ENCODE data around the gene RNF126. TPM values are rescaled to one million over a fixed set of nuclear protein-coding genes. Genes with fewer than 3 reads are reported as not detected.
"Not testable (repeated sequence)": the region's sequence is repeated elsewhere in the genome, so short reads cannot be mapped to it uniquely, and the experiment has no call there.

RNF126 gene
- total RNA-seq, 1 donor from 2014 or later, result 21.2 TPM

GRCh38 chr19:621191-621590, 41.8 kb downstream of the RNF126 start:
- ATAC-seq (ENCODE audit: poor library complexity); intact Hi-C loops (cut with DNase I); DNase-seq: not testable (repeated sequence)

GRCh38 chr19:620166-620862, 42.7 kb downstream of the RNF126 start:
- intact Hi-C loops (cut with DNase I), result no loop called here
- DNase-seq (no peak), ATAC-seq (ENCODE audit: poor library complexity) (no peak)

DNA sequence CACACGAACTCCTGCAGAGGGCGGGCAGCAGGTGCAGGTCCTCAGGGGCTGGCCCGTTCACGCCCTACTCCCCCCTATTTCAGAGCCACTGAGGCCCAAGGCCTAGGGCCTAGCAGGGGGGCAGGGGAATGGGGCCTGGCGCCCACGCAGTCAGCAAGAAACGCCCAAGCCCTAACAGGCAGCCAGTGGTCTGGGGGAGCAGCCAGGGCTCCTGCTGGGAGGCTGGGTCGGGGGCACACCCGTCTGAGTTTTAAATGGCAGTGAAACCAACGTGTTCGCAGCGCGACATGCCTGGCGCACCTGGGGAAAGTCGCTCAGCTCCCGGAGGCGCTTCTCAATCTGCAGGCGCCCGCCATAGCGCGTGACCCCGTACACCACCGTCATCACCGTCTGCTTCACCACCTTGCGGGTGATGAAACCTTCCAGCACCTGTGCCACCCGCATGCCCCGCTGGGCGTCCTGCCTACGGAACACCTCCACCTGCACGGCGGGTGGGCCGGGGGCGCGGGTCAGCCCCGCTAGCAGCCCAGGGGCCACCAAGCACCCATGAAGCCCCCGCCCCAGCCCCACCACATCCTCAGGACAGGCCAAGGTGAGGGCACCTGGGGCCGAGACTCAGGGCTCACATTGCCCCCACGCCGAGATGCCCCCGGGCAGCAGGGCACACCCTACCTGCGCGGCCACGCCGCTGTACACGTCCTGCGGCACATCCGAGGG, 43.6 kb downstream of the RNF126 start:
- intact Hi-C loops (cut with DNase I), result no loop called here
- no peak for DNase-seq
- no peak for ATAC-seq (ENCODE audit: poor library complexity)

DNA sequence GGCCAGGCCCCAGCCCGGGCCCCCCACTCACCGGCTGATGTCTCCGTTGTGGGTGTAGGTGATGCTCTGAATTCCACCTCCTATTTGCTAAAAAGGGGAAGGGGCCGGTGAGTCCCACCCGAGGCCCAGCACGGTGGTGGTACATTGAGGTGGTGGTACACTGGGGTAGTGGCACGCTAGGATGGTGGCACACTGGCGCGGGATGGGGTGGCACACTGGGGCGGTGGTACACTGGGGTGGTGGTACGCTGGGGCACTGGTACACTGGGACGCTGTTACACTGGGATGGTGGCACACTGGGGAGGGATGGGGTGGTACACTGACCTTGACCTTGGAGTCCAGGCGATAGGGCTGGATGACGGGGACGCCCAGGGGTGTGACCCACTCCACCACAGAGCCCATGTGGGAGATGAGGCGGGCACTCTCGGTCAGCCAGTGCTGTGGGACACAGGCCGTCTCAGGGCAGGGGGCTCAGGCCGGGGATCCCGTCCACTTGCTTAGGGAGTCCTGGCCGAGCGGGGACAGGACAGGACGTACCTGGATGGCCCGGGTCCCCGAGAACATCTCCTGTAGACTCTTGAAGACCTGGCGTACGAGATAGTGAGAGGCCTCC, 44.2 kb downstream of the RNF126 start:
- DNase-seq, result no peak
- ATAC-seq (ENCODE audit: poor library complexity), result no peak
- intact Hi-C loops (cut with DNase I), result no loop called here

- intact Hi-C loops (cut with DNase I), result no loop called here
- no peak for ATAC-seq (ENCODE audit: poor library complexity)
Observed at GRCh38 chr19:618247-618619, 44.8 kb downstream of the RNF126 start.

GRCh38 chr19:617551-618246, 45.3 kb downstream of the RNF126 start:
- intact Hi-C loops (cut with DNase I), result no loop called here
- ATAC-seq (ENCODE audit: poor library complexity), result no peak
- DNase-seq, result no peak

More at GRCh38 chr19:618247-618619, 44.8 kb downstream of the RNF126 start:
- DNase-seq, result no peak

GRCh38 chr19:616747-617526, 46.1 kb downstream of the RNF126 start:
- intact Hi-C loops (cut with DNase I), result no loop called here
- no peak for DNase-seq
- ATAC-seq (ENCODE audit: poor library complexity), result no peak

- DNase-seq (no peak), ATAC-seq (ENCODE audit: poor library complexity) (no peak)
- intact Hi-C loops (cut with DNase I), result no loop called here
Observed at GRCh38 chr19:616062-616700, 46.8 kb downstream of the RNF126 start.

- DNase-seq, result no peak
- intact Hi-C loops (cut with DNase I), result no loop called here
- ATAC-seq (ENCODE audit: poor library complexity), result peak; percentile 36
Observed at GRCh38 chr19:615619-616018, 47.4 kb downstream of the RNF126 start.

GRCh38 chr19:613732-614567, 49.1 kb downstream of the RNF126 start:
- no peak for DNase-seq
- intact Hi-C loops (cut with DNase I), result no loop called here
- ATAC-seq (ENCODE audit: poor library complexity), result no peak

GRCh38 chr19:612941-613340, 50.1 kb downstream of the RNF126 start:
- intact Hi-C loops (cut with DNase I), result no loop called here
- ATAC-seq (ENCODE audit: poor library complexity), result no peak
- no peak for DNase-seq

- DNase-seq (no peak), ATAC-seq (ENCODE audit: poor library complexity) (no peak)
- intact Hi-C loops (cut with DNase I), result no loop called here
Observed at GRCh38 chr19:611481-611868, 51.5 kb downstream of the RNF126 start.

- ATAC-seq (ENCODE audit: poor library complexity), result peak; percentile 67
- peak; percentile 66 for DNase-seq
- intact Hi-C loops (cut with DNase I), result no loop called here
Observed at GRCh38 chr19:610801-611480, 52.1 kb downstream of the RNF126 start.

DNA sequence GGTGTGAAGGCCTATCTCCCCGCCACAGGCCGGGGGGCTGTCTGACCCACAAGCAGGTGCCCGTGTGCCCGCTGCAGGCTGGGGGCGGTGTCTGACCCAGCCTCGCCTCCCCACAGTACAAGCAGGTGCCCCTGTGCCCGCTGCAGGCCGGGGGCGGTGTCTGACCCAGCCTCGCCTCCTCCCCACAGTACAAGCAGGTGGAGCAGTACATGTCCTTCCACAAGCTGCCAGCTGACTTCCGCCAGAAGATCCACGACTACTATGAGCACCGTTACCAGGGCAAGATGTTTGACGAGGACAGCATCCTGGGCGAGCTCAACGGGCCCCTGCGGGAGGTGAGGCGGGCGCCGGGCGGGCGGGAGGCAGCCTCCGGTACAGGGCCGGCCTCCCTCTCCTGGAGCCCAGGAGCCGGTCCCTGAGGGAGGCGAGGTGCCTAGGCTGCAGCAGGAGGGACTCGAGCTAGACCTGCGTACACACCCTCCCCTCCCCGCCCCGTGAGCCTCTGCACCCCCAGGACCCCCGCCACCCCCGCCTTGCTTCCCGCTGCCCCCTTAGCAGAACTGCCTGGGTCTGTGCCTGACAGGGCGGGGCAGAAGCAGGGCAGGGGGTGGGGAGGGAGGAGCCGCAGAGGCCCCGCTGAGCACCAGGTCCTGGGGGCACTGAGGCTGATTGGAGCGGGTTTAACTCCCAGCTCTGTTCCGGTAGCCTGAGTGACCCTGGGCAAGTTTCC, 52.8 kb downstream of the RNF126 start:
- DNase-seq (no peak), ATAC-seq (ENCODE audit: poor library complexity) (peak; percentile 7)
- intact Hi-C loops (cut with DNase I), result no loop called here

GRCh38 chr19:609004-609346, 54.0 kb downstream of the RNF126 start:
- ATAC-seq (ENCODE audit: poor library complexity) (peak; percentile 57), DNase-seq (peak; percentile 76)
- intact Hi-C loops (cut with DNase I), result no loop called here
